H1 (cell line): ENCODE measurements around the gene ANKRD7. TPM values are rescaled to one million over a fixed set of nuclear protein-coding genes. Genes with fewer than 3 reads are reported as not detected.

Experiments used
- CTBP2 ChIP-seq: IDR thresholded peaks from 2 replicates; pipeline ENCODE4 v1.7.0; 2011; ENCODE audit warnings: borderline replicate concordance, mild to moderate bottlenecking, moderate library complexity, mixed read lengths, low read length; ENCODE audit not compliant: insufficient read depth, insufficient read length
- HDAC2 ChIP-seq, 2 experiments: fragments of 300-600 bp in 1 of 2; sonication (generic) in 1 of 2; IDR thresholded peaks; 2 replicates each; pipeline ENCODE4 v1.6.1; 2011 to 2012; ENCODE audit warnings: low read depth in 2 of 2, low read length in 2 of 2, mild to moderate bottlenecking in 2 of 2, moderate library complexity in 2 of 2, borderline replicate concordance in 1 of 2, inconsistent platforms in 1 of 2
- polyA plus RNA-seq, 7 experiments: library from polyadenylated mRNA; depleted of rRNA in 3 of 7; stranded (reverse) in 5 of 7; unstranded in 2 of 7; fragments of >200 nt in 5 of 7; fragments of 200-250 nt in 2 of 7; gene quantifications; 1 replicate in 5 of 7; 2 replicates in 1 of 7; 4 replicates in 1 of 7; pipeline versions ENCODE4 v1.2.1 to v1.2.3, GENCODE V29; 2011 to 2013; ENCODE audit warnings: missing spikeins in 2 of 7, mixed read lengths in 2 of 7
- total RNA-seq: library from RNA; stranded (reverse); fragmentation: NEBNext Ultra II Directional; extraction: Animal tissue kit (Norgen Biotek cat#: 25700); gene quantifications from 2 replicates; pipeline ENCODE4 v1.2.1, GENCODE V29; 2021

ANKRD7 gene
- total and polyA plus RNA-seq, 2 of the 8 experiments (the other 6 are each of a cell fraction or from before 2014, with no cell fraction given), result not detected

DNA sequence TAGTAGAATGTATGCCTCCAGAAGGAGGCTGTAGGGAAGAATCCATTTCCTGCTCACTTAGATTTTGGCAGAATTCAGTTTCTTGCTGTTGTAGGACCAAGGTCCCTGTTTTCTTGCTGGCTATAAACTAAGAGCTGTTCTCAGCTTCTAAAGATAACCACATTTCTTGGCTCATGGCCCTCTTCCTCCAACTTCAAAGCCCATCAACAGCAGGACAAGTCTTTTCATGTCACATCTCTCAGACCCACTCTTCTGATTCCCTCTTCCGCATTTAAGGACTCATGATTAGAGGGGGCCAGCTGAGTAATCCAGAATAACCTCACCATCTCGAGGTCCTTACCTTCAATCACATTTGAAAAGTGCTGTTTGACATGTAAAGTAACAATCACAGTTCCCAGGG is 48.8 kb upstream of the ANKRD7 start (continued):
- no peak for TF ChIP-seq CTBP2
- no peak for TF ChIP-seq HDAC2 (IDR thresholded peaks at IDR 0.05; ENCODE audit: borderline replicate concordance in 1 of 2, low read depth in 2 of 2, low read length in 2 of 2)
